K562 (cell line): Measurements from ENCODE around the gene AGMO. TPM values are rescaled to one million over a fixed set of nuclear protein-coding genes. Genes with fewer than 3 reads are reported as not detected.

ENCODE experiments used
- ATAC-seq: fragments of 200-7000 bp; cut with Tn5 transposase; 3 replicates; pipeline ENCODE4 v1.9.1; 2020; ENCODE audit warnings: moderate library complexity
- BruUV-seq: library from RNA; stranded (reverse); fragments of 400-500 nt; replicated peaks from 2 replicates; lab custom pipeline; 2021; lab: Mats Ljungman, UMichigan
- CTCF ChIA-PET: fragments of 300-600 bp; formaldehyde crosslinking; extraction: SDS; loops from one replicate; lab custom pipeline; 2021; ENCODE audit warnings: low intra/inter-chr PET ratio; lab: Yijun Ruan, JAX
- POLR2A ChIA-PET: fragments of 300-600, 350-650 bp; sonication (Branson Sonifier 250); formaldehyde crosslinking; extraction: SDS; loops from one replicate; lab custom pipeline; 2021; ENCODE audit warnings: antibody characterized with exemption, inconsistent platforms; lab: Yijun Ruan, JAX
- DNase-seq, 4 experiments: peaks; one replicate each; pipeline versions ENCODE4 v3.0.0 to v3.0.0-alpha.2; 2011 to 2018; ENCODE audit warnings: low spot score in 3 of 4, mixed read lengths in 3 of 4; ENCODE audit errors: extremely low read depth in 1 of 4
- FAIRE-seq: peaks from 2 replicates; lab custom pipeline; 2011; peaks lifted over from hg19 to GRCh38; lab: Jason Lieb, UNC
- H2AFZ ChIP-seq: 2 replicates; pipeline ENCODE4 v1.6.0; 2011; ENCODE audit warnings: low read depth, low read length, control low read depth, inconsistent platforms
- H3K27ac ChIP-seq: fragments of 200-600 bp; 3 replicates; pipeline ENCODE4 v1.8.0; 2011; ENCODE audit warnings: low read depth, mild to moderate bottlenecking, control low read depth, inconsistent platforms, low read length, moderate library complexity, mixed read lengths; ENCODE audit errors: extremely low read depth
- H3K27me3 ChIP-seq, 2 experiments: fragments of 300-600 bp in 1 of 2; 2 replicates in 1 of 2; 3 replicates in 1 of 2; pipeline versions ENCODE4 v1.6.0 to v1.8.0; 2011; ENCODE audit warnings: inconsistent platforms in 2 of 2, low read length in 2 of 2, mild to moderate bottlenecking in 1 of 2, mixed read lengths in 1 of 2, moderate library complexity in 1 of 2; ENCODE audit not compliant: control insufficient read depth in 2 of 2, insufficient read depth in 2 of 2
- H3K36me3 ChIP-seq: fragments of 300-600 bp; 3 replicates; pipeline ENCODE4 v1.8.0; 2011; ENCODE audit warnings: mild to moderate bottlenecking, low read length, inconsistent platforms; ENCODE audit not compliant: control insufficient read depth, insufficient read depth
- H3K4me1 ChIP-seq, 2 experiments: fragments of 200-600 bp in 1 of 2; replicated peaks in 1 of 2; 2 replicates in 1 of 2; 3 replicates in 1 of 2; pipeline versions ENCODE4 v1.5.1 to v1.8.0; 2011; ENCODE audit warnings: inconsistent platforms in 2 of 2, low read length in 2 of 2, mild to moderate bottlenecking in 1 of 2, mixed read lengths in 1 of 2, moderate library complexity in 1 of 2; ENCODE audit not compliant: control insufficient read depth in 2 of 2, insufficient read depth in 2 of 2
- H3K4me2 ChIP-seq: 2 replicates; pipeline ENCODE4 v1.6.1; 2011; ENCODE audit warnings: low read length, control low read depth, inconsistent platforms, mixed read lengths; ENCODE audit not compliant: insufficient read depth
- H3K4me3 ChIP-seq: fragments of 200-600 bp; sonication (generic), shearing (Covaris generic); 2 replicates; pipeline ENCODE4 v1.5.1; 2016; ENCODE audit warnings: control low read depth, inconsistent platforms
- H3K79me2 ChIP-seq: fragments of 200-600 bp; 3 replicates; pipeline ENCODE4 v1.8.0; 2011; ENCODE audit warnings: low read length, inconsistent platforms; ENCODE audit not compliant: control insufficient read depth, insufficient read depth
- H3K9ac ChIP-seq, 2 experiments: 2 replicates each; pipeline versions ENCODE4 v1.6.0 to v1.6.1; 2011; ENCODE audit warnings: low read depth in 2 of 2, low read length in 2 of 2, control low read depth in 1 of 2, inconsistent platforms in 1 of 2, mild to moderate bottlenecking in 1 of 2, mixed read lengths in 1 of 2; ENCODE audit not compliant: insufficient read depth in 1 of 2
- H3K9me1 ChIP-seq: one replicate; pipeline ENCODE4 v1.6.0; 2011; ENCODE audit warnings: inconsistent platforms, mild to moderate bottlenecking, low read length, moderate library complexity; ENCODE audit not compliant: control insufficient read depth, insufficient read depth
- H3K9me3 ChIP-seq: replicated peaks from 2 replicates; pipeline ENCODE4 v1.5.1; 2011; ENCODE audit warnings: low read depth, low read length, inconsistent platforms; ENCODE audit not compliant: control insufficient read depth, insufficient read depth
- H4K20me1 ChIP-seq: replicated peaks from 2 replicates; pipeline ENCODE4 v1.6.1; 2011; ENCODE audit warnings: low read length, inconsistent platforms, mixed read lengths; ENCODE audit not compliant: control insufficient read depth, insufficient read depth
- ARID3A ChIP-seq: IDR thresholded peaks from 2 replicates; pipeline ENCODE4 v1.6.1; 2012; ENCODE audit warnings: low read depth, low read length, improper control_type of control experiment, borderline replicate concordance
- CBFB ChIP-seq: sonication (generic); formaldehyde crosslinking; IDR thresholded peaks from 2 replicates; pipeline ENCODE4 v1.4.0; 2020; ENCODE audit warnings: mild to moderate bottlenecking, missing genetic modification reagents
- FOSL1 ChIP-seq: fragments of 200-800 bp; sonication (Bioruptor generic); conservative IDR thresholded peaks from 2 replicates; pipeline ENCODE4 v1.6.1; 2016; ENCODE audit warnings: missing genetic modification characterization, missing compliant biosample characterization
- NR0B1 ChIP-seq: fragments of 450-650 bp; IDR thresholded peaks from one replicate; pipeline ENCODE4 v1.6.1; 2018; ENCODE audit warnings: mild to moderate bottlenecking, moderate library complexity; ENCODE audit not compliant: partially characterized antibody
- PRDM10 ChIP-seq: fragments of 450-650 bp; IDR thresholded peaks from 2 replicates; pipeline ENCODE4 v1.6.1; 2018; ENCODE audit not compliant: partially characterized antibody
- ZNF311 ChIP-seq: fragments of 250-450 bp; sonication (Bioruptor Pico); IDR thresholded peaks from 2 replicates; pipeline ENCODE4 v1.4.0; 2020; ENCODE audit warnings: mild to moderate bottlenecking, moderate library complexity
- WGBS: fragments of 100-300 bp; shearing (Covaris generic); methylation state at CpG from one replicate; pipeline ENCODE4 v1.1.6; 2016; ENCODE audit warnings: low coverage, mixed read lengths; ENCODE audit not compliant: insufficient coverage; ENCODE audit errors: missing lambda C conversion rate; 5-methylcytosine and 5-hydroxymethylcytosine counted together
- in situ Hi-C: fragments of 300-500 bp; cut with MboI; formaldehyde crosslinking; loops from 4 replicates; pipeline ENCODE4 v1.15.0; 2018; ENCODE audit warnings: inconsistent platforms, mixed read lengths
- intact Hi-C: fragments of 100-400 bp; cut with micrococcal nuclease; formaldehyde crosslinking; loops from 2 replicates; pipeline ENCODE4 v1.14.2; 2022
- polyA plus RNA-seq, 8 experiments: library from polyadenylated mRNA; depleted of rRNA in 4 of 8; stranded (reverse) in 5 of 8; unstranded in 3 of 8; fragments of >200 nt; fragmentation: Nextera tagmentation in 2 of 8; fragmentation: Illumina TruSeq in 1 of 8; extraction: Ambion mirVana in 2 of 8; extraction: Trizol in 1 of 8; gene quantifications; 2 replicates each; pipeline versions ENCODE4 v1.2.1 to v1.2.3, GENCODE V29; 2011 to 2014; ENCODE audit warnings: inconsistent platforms in 1 of 8, missing spikeins in 1 of 8
- total RNA-seq, 7 experiments: library from RNA; depleted of rRNA in 6 of 7; stranded (reverse); fragments of >200 nt in 6 of 7; fragmentation: Illumina TruSeq in 2 of 7; extraction: Trizol in 2 of 7; gene quantifications; 2 replicates each; pipeline versions ENCODE4 v1.2.1 to v1.2.3, GENCODE V29; 2011 to 2021; ENCODE audit warnings: low replicate concordance in 1 of 7

The AGMO gene
- total and polyA plus RNA-seq, 9 of the 15 experiments (the other 6 are each of a cell fraction or from before 2014, with no cell fraction given) = 0.30 to 1.4 (median 0.69) TPM; not detected in 1

- ATAC-seq = no peak
- H3K27ac ChIP-seq = no peak overlapping the region
- no peak overlapping the region for H3K4me2 ChIP-seq
- no peaks in the 10 kb centered on the region for H3K4me1 ChIP-seq
- in situ Hi-C loops = no loop called here
- H3K9me3 ChIP-seq = no peaks in the 10 kb centered on the region; the same call in 1 of the 2 replicates
- no peaks in the 10 kb centered on the region for H4K20me1 ChIP-seq
- POLR2A ChIA-PET = no interaction called here
- CTCF ChIA-PET = interaction anchor here (0.7 kb wide), 1 partner anchor 688 kb away, joined by 4 read pairs; no protein-coding TSS in a partner anchor
- no peak overlapping the region for H2AFZ ChIP-seq
- WGBS = under 1% methylated on average over 4 of the region's 4 CpGs
- intact Hi-C loops = no loop called here
- no peak overlapping the region for H3K9ac ChIP-seq
- no peak for TF ChIP-seq CBFB (CRISPR knock-in tag)
- no peak for TF ChIP-seq ZNF311 (CRISPR knock-in tag)
- TF ChIP-seq PRDM10 = no peak
- no peak for TF ChIP-seq ARID3A
- TF ChIP-seq FOSL1 = no peak
- TF ChIP-seq NR0B1 = no peak
- TF ChIP-seq, all 486 proteins: peak for 0
- DNase-seq (no peak), FAIRE-seq (no peak)
- Histone ChIP-seq H3K27me3 (no peaks in the 10 kb centered on the region), H3K36me3 (no peaks in the 10 kb centered on the region), H3K4me3 (no peak overlapping the region), H3K9me1 (no peaks in the 10 kb centered on the region), H3K79me2 (no peaks in the 10 kb centered on the region)
- BruUV-seq = no TSS peak
Measured at GRCh38 chr7:15556339-15557105, 5.3 kb downstream of the AGMO start.
